Measurements from ENCODE around the gene BABAM2.

GRCh38 chr2:28387082-28387960 is 496.8 kb downstream of the BABAM2 start:
- TF ChIP-seq CTCF (conservative IDR thresholded peaks at IDR 0.05; ENCODE audit: low read depth, low read length) (no peak), FOS (IDR thresholded peaks at IDR 0.05; ENCODE audit: low read depth, low read length) (no peak), POLR2A (IDR thresholded peaks at IDR 0.05; ENCODE audit: low read depth, low read length) (no peak), MAZ (IDR thresholded peaks at IDR 0.05; ENCODE audit: borderline replicate concordance, low read depth, low read length) (no peak), MXI1 (IDR thresholded peaks at IDR 0.05; ENCODE audit: borderline replicate concordance, low read depth, low read length) (no peak)
